Amniotic stem cell (primary cell): ENCODE results near the gene SECTM1.

ENCODE experiments used
- DNase-seq: peaks from one replicate; lab custom pipeline; 2025; lab: John Stamatoyannopoulos, UW

Gene SECTM1

GRCh38 chr17:82314727-82315605 lies 18.6 kb downstream of the SECTM1 start:
- no peak for DNase-seq

DNA sequence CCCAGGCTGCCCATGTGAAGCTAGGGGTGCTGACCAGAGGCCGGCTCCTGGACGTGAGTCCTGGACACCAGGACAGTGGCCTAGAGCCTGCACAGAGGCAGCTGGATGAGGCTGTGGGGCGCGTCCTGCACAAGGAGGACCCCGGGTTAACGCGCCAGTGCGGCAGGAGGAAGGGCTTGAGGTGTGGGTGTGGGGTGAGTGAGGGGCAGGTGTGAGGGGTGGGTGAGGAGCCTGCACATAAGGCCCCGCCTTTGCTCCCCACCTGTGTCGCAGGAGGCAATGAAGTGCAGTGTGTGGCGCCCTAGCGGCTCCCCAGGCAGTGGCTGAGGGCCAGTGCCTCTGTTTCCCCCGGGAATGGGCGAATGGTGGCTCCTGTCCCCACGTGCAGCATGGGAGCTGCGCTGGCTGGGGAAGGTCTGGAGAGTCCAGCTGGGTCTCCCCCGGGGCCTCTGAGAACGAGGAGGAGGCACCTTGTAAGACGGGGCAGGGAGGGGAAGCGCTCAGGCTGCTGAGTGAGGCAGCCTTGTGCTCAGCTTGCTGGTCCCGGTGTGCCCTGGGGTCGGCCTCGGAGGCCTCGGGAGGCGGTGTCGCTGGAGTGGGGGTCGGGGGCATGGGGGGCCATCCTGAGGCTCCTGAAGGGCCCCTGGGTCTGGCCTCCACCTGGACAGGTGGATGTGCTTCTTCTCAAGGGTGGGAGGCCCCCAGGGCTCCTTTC lies 19.4 kb downstream of the SECTM1 start:
- DNase-seq = no peak

- DNase-seq = no peak
Measured at GRCh38 chr17:82313195-82314011, 20.2 kb downstream of the SECTM1 start.

GRCh38 chr17:82311971-82312370 lies 21.6 kb downstream of the SECTM1 start:
- DNase-seq = no peak

GRCh38 chr17:82310877-82311276 lies 22.7 kb downstream of the SECTM1 start:
- DNase-seq = no peak

DNA sequence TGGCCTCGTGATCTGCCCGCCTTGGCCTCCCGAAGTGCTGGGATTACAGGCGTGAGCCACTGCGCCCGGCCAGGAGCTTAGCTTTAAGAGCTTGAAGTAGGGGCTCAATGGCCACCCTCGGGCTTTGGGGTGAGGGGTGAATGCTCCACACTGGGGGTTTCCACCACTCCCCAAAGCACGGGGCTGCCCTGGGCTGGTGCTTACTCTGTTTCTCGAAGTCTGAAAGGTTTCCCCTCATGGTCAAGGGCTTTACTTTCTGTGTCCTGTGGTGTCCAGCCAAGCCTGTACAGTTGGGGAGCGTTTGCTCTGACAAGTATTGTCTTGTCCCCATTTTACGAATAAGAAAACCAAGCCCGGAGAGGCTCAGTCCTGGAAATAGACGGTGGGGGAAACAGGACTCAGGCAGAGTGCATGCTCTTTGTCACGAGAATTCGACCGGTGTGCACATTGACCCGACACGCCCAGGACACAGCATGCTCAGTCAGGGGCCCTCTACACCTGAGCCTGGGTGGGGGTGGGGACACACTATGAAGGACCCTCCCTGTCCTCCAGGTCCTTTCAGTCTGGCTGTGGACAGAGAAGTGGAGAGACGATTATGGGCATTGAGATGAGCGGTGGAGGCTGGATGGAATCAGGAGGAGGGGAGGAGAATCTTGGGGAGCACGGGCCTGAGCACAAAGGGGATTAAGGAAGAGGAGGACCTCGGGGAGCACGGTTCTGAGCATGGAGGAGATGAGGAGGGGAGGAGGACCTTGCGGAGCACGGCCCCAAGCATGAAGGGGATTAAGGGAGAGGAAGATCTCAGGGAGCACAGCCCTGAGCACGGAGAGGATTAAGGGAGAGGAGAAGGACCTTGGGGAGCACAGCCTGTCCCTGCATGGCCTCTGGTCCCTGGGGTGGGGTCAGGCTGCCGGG lies 23.7 kb downstream of the SECTM1 start:
- no peak for DNase-seq

- DNase-seq = no peak
Measured at GRCh38 chr17:82305727-82306300, 27.8 kb downstream of the SECTM1 start.

DNA sequence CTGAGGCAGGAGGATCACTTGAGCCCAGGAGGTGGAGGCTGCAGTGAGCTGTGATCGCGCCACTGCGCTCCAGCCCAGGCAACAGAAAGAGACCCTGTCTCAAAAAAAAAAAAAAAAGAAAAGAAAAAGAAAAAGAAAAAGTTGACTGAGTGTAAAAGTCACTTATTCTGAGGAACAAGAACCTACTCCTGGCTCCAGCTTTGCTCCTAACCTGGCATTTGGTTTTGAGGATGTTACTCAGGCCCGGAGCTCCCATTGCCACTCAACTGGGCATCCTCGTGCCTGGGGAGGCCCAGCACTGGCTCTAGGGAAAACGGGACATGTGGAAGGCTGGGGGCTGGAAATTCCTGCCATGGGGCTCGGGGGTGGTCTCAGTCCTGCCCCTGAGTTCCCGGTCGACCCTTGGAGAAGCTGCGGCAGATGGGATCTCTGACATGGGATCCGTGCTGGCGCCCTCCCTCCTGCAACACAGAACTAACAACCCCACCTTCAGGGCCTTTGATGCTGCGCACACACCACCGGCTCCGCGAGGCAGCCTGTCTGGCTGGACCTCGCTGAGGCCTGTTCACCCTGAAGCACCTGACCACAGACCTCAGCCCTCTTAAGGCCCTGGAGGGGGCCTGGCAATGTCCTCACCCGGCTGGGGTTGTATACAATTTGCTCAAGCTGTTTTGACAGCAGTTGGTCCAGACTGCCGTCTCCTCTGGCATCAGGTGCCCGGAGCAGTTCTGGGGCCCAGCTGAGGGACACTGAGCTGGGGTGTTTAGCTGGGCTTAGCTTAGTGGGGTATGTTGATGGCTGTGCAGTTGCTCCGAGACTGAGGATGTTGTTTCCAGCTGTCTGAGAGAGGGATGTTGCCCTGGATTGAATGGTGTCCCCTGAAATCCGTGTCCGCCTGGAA lies 28.5 kb downstream of the SECTM1 start:
- DNase-seq = no peak

GRCh38 chr17:82303944-82304808 lies 29.4 kb downstream of the SECTM1 start:
- DNase-seq = no peak

DNA sequence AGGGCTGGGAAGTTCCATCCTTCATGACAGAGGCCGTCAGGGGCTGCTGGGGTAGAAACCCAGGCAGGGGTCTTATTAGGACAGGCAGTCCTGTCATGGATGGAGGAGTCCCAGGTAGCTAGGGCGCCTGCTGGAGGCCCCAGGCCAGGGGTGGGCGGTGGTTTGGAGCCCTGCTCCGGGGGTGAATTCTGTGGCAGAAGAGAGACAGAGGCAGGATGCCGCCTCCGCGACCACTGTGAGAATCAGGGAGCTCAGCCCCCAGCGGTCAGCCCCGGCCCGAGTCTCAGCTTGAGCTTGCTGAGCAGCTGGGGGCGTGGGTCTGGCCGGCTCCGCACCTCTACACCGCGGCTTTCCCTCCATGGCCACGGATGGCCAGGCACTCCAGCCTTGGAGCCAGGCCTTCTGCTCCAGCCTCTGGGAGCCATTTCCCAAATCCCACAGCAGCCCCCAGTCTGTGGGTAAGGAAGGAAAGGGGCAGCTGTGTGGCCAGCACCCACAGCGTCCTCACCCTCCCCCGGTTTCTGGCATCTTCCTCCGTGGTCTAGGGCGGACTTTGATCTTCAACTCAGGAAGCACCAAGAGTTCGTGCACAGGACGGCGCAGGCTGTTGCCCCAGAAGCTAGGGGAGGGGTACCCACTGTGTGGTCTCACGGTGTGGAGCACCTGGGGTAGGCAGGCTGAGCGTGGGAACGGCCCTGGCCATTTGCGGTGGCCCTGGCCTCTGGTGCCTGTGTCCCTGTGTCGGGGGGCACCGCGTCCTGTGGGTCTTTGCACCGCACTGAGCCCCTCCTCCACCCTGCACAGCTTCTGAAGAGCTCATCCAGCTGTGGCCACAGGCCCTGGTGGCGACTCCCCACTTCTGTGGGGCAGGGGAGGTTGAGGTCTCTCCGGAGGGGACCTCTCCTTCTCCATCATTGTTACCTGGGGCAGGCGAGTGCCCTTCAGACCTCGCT lies 30.3 kb downstream of the SECTM1 start:
- no peak for DNase-seq

DNA sequence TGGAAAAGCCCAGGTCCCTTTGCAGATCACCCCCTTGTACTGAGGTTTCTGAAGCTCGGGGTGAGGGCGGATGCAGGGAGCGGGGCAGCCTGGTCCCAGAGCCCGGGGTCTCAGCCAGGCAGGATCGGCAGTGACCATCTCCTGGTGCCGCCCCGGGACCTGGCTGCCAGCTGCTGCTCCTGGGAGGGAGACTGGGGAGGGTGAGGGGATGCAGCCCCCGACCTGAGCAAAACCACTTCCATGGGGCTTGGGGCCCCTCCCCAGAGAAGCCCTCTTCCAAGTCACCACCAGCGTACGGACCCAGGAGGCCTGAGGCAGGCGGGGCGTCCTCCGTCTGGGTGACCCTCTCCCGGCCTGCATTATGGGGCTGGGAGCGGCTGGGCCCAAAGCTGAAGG lies 31.0 kb downstream of the SECTM1 start:
- DNase-seq = no peak

- no peak for DNase-seq
Measured at GRCh38 chr17:82301916-82302567, 31.5 kb downstream of the SECTM1 start.

GRCh38 chr17:82301300-82301915 lies 32.2 kb downstream of the SECTM1 start:
- no peak for DNase-seq

GRCh38 chr17:82300707-82301270 lies 32.8 kb downstream of the SECTM1 start:
- no peak for DNase-seq

DNA sequence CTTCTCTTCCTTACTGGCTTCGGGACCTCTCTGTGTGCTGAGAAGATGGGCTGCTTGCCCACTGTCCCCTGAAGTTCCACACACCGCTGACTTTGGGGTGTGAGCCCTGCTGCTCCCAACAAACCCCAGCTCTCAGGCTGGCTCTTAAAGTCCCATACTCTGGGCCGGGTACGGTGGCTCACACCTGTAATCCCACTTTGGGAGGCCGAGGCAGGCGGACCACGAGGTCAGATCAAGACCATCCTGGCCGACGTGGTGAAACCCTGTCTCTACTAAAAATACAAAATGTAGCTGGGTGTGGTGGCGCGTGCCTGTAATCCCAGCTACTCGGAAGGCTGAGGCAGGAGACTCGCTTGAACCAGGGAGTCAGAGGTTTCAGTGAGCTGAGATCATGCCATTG lies 33.3 kb downstream of the SECTM1 start:
- DNase-seq = no peak

GRCh38 chr17:82299452-82299851 lies 34.1 kb downstream of the SECTM1 start:
- DNase-seq = no peak
